ENCODE results near the gene PCLO.

Gene PCLO, protein sequence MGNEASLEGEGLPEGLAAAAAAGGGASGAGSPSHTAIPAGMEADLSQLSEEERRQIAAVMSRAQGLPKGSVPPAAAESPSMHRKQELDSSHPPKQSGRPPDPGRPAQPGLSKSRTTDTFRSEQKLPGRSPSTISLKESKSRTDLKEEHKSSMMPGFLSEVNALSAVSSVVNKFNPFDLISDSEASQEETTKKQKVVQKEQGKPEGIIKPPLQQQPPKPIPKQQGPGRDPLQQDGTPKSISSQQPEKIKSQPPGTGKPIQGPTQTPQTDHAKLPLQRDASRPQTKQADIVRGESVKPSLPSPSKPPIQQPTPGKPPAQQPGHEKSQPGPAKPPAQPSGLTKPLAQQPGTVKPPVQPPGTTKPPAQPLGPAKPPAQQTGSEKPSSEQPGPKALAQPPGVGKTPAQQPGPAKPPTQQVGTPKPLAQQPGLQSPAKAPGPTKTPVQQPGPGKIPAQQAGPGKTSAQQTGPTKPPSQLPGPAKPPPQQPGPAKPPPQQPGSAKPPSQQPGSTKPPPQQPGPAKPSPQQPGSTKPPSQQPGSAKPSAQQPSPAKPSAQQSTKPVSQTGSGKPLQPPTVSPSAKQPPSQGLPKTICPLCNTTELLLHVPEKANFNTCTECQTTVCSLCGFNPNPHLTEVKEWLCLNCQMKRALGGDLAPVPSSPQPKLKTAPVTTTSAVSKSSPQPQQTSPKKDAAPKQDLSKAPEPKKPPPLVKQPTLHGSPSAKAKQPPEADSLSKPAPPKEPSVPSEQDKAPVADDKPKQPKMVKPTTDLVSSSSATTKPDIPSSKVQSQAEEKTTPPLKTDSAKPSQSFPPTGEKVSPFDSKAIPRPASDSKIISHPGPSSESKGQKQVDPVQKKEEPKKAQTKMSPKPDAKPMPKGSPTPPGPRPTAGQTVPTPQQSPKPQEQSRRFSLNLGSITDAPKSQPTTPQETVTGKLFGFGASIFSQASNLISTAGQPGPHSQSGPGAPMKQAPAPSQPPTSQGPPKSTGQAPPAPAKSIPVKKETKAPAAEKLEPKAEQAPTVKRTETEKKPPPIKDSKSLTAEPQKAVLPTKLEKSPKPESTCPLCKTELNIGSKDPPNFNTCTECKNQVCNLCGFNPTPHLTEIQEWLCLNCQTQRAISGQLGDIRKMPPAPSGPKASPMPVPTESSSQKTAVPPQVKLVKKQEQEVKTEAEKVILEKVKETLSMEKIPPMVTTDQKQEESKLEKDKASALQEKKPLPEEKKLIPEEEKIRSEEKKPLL (N-terminal part only)

GRCh38 chr7:83162402-83163256, at the start of gene PCLO:
Gene PCLO, minus strand, starts transcription at chr7:83162884. Its CDS starts 292 bp downstream, at chr7:83162592.
- H3K27ac ChIP-seq, result peak within 1 kb of the TSS; percentile 87
- TF ChIP-seq CTCF (IDR thresholded peaks at IDR 0.05) (0 out of 2 replicates have a peak, but pooled peaks have one; percentile 1), ZFX (IDR thresholded peaks at IDR 0.05; ENCODE audit: borderline replicate concordance) (no peak)

DNA sequence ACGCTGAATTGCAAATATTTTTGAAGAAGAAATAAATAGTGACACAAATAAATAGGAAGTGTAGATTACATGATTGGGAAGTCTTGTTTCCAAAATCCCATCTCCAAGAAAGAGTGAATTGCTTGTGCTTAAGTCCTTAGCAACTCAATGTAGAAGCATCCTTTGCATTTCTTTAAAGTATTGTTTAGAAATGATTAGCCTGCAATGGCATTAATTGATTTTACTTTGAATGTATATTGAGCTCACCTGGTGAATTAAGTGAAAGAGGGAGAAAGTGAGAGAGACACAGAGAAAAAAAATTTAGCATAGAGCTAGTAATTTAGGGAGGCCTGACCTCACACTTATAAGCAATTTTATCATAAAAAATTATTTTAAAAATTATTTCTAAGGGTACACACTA, 49.0 kb upstream of the PCLO start:
- no peak overlapping the region for H3K27ac ChIP-seq
- no peak for TF ChIP-seq ZFX (IDR thresholded peaks at IDR 0.05; ENCODE audit: borderline replicate concordance)
- no peak for TF ChIP-seq CTCF (IDR thresholded peaks at IDR 0.05)

DNA sequence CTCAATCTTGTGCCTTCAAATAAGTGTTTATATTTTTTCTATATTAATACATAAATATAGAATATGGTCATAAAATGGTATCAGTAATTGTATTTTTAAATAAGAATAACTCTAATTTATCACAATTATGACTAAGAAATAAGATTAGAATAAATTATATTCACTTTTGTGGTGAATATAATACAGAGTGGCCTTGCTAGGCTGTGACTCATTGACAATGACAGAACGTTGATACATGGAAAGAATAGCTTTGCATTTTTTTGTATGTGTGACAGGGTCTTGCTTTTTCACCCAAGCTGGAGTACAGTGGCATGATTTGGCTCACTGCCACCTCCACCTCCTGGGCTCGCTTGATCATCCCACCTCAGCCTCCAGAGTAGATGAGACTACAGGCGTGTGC, 47.8 kb upstream of the PCLO start:
- no peak overlapping the region for H3K27ac ChIP-seq
- TF ChIP-seq CTCF (IDR thresholded peaks at IDR 0.05) (no peak), ZFX (IDR thresholded peaks at IDR 0.05; ENCODE audit: borderline replicate concordance) (no peak)

GRCh38 chr7:83204715-83205114, 42.0 kb upstream of the PCLO start:
- TF ChIP-seq CTCF (IDR thresholded peaks at IDR 0.05) (no peak), ZFX (IDR thresholded peaks at IDR 0.05; ENCODE audit: borderline replicate concordance) (no peak)
- H3K27ac ChIP-seq, result no peak overlapping the region

GRCh38 chr7:83201355-83201754, 38.7 kb upstream of the PCLO start:
- no peak overlapping the region for H3K27ac ChIP-seq
- TF ChIP-seq ZFX (IDR thresholded peaks at IDR 0.05; ENCODE audit: borderline replicate concordance) (no peak), CTCF (IDR thresholded peaks at IDR 0.05) (no peak)

DNA sequence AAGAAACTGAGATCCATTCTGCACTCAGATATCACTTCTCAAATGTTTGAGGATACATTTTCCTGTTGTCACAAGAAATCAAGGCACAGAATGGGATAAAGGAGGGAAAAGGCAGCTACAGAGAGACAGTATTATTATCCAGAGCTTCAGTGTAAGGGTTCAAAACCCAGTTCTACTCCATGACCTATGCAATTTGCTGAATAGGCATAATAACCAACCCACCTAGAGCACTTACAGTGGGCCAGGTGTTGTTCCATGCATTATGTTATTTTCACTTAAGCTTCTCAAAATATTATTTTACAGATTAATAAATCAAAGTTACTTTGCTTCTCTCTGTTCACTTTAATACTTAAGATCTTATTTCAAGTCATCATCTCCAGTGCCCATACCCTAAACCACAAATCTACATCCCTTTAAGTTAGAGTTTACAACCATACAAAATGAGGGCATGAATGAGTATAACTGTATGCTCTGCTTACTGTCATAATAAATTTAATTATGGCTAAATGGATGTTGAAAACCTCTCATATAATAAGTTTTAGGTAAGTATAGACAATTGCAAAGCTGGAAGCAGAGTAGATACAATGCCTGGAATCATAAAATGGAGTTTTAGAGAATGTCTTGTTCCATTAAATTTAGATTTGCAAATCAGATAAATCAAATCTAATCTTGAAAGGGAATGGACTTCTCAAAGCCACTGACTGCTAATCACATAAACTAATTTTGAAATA, 28.1 kb upstream of the PCLO start:
- TF ChIP-seq CTCF (IDR thresholded peaks at IDR 0.05), result no peak
- TF ChIP-seq ZFX (IDR thresholded peaks at IDR 0.05; ENCODE audit: borderline replicate concordance), result no peak

More for the DNA sequence above, 28.1 kb upstream of the PCLO start:
- H3K27ac ChIP-seq, result no peak overlapping the region
